ENCODE measurements around the gene CRABP2.

The CRABP2 gene

DNA sequence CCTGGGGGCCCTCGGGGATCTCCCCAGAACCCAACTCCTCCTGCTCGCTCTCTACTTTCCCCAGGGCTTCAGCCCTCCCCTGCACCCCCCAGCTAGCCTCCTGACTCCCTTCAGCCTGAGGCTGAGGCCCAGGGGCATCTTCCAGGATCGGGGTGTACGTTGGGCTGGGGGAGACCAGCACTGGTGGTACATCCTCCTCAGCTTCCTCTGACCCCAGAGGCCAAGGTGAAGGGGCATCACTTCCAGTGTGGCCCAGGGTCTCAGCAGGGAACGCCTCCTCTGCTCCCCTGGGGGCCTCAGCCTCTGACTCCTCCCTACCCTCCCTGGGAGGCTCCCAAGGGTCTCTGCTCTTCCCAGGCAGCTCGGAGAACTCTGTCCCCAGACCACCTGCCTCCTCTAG lies 35.0 kb downstream of the CRABP2 start:
- DNase-seq (ENCODE audit: low read depth, low spot score): no peak

DNA sequence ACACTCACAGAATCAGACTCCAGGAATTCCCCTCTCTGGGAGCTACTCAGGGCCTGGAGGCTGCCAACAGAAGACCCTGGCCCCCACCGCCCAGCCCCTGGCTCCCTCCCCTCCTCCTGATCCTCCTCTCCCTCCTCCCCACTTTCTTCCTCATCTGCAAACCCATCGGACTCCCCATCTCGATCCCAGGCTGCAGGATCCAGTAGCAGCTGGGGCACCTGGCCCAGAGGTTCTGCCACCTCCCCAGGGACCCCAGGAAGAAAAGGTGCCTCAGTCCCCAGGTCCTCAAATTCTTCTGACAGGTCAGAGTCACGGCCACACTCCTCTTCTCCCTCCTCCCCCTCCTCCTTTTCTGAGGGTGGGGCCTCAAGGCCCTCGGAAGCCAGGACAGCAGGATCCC lies 35.6 kb downstream of the CRABP2 start:
- DNase-seq (ENCODE audit: low read depth, low spot score): no peak

DNA sequence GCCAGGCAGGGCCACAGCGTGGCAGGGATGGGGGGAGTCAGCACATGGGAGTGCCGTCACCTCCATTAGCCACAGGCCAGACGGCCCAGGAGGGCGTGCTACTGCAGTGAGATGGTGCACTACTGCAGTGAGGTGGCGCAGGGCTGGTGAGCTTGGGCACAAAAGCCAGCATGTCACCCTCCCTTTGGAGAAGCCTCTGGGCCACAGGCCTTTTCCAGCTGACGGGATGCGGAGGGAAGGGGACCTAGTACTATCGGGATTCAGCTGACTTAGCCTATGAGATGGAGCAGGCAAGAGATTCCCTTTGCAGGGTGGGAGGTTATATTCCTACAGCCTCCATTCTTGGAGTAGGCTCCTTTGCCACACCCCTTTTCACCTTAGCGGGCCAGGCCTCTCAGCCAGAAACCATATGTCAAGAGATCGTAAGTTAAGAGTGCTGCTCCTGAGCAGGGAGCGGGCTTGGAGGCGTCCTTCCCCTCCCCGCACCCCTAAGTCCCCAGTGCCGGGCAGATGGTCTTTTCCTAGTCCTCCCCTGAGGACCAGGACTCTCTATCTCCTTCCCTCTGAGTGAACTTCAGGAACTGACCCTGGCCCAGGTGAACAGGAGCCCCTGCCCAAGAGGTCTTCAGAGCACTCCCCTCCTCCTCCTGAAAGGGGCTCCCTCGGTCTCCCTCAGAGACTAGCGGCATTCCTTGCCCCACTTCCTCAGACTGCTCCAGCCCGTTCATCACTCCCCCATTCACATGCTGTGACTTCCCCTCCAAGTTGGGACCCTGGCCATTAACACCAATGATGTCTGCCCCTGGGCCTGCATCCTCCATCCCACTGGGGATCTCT lies 36.4 kb downstream of the CRABP2 start:
- DNase-seq (ENCODE audit: low read depth, low spot score): peak; percentile 91

DNA sequence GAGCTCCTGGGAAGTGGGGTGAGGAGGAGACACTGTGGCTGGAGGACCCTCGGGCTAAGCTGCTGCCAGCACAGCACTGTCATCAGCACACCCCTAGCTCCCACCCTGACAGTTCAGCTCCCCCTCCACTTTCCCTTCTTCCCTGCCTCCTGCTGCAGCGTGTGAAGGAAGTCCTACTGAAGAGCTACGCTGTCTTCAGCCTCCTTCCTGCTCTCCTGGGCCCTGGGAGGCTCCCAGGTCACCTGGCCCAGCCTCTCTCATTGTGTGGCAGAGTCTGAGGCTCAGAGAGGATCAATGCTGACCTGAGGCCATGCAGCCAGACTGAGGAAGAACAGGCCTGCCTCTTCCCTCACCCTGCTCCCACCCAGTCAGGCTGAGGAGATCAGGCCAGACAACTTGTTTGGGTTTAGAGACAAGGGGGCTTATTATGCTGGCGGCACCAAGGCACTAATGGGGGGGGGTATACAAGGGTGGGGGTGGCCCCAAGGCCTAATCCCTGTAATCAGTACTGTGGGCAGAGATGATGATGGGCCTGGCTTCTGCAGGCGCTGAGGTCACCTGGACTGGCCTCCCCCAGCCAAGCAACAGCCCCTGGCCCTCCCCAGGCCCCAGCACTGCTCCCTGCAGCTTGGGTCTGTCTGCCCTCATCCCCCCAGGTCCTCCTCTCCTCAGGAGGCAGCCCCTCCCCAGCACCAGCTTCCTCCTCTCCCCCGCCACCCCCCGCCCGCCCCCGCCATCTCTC lies 37.2 kb downstream of the CRABP2 start:
- DNase-seq (ENCODE audit: low read depth, low spot score): peak; percentile 95

DNA sequence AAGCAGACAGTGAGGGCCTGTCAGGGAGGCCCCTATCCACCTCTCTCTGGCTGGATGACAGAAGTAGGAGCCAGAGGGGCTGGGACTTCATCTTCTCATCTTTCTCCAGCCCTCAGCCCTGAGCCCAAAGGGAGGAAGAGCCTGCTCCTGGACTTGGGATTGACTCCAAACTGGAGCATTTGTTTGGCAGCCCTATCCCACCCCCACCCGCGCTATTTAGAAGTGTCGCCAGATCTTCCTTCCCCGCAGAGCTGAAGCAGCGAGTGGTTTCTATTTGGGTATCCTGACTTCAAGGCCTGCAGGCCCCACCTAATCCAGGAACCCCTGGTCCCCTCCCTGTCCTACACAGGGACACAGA lies 37.8 kb downstream of the CRABP2 start:
- DNase-seq (ENCODE audit: low read depth, low spot score): no peak

DNA sequence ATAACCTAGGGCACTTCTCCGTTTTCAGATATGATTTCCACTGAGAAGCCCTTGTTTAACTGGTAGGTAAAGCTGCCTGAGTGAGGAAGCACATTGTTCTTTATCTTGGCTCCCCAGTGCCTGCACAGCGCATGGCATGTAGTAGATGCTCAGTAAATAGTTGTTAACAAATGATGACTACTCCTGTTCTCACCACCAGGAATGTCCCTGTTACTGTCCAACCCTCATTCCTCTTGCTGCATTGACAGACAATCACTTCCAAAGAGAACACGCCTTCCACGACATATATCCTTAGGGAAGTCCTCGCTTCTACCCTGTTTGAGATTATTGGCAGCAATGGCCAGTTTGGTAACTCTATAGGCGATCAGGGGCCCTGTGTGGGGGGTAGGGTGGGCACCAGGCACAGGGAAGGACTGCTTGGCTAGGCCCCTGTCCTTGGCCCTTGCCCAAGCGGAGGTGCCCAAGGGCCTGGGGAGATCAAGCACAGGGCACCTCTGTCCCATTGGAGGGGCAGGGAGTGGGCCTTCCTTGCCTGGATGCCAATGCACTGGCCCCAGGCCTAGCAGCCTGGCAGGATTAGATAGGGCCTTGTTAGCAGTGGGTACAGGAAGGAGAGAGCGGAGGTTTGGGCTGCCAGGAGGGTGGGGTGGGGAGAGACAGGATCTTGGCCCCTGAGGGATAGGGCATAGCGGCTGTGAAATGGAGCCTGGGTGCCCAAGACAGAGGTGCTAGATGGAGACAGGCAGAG lies 38.3 kb downstream of the CRABP2 start:
- peak; percentile 23 for DNase-seq (ENCODE audit: low read depth, low spot score)

DNA sequence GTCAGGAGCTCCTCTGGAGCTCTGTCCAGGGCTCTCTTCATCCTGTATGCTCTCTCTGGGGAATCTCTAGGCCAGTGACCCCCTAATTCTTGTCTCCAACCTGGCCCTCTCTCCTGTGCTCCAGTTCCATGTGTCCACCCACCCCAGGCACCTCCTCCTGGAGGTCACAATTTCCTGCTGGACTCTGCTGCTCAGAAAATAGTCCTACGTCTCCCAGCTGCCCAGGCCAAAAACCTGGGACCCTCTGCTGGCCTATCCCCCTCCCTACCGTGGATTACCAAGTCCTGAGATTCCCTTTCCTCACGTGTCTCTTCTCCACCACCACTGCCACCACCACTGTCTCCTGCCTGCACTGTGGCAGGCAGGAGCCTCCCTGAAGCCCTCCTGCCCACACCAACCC lies 39.8 kb downstream of the CRABP2 start:
- DNase-seq (ENCODE audit: low read depth, low spot score): no peak

DNA sequence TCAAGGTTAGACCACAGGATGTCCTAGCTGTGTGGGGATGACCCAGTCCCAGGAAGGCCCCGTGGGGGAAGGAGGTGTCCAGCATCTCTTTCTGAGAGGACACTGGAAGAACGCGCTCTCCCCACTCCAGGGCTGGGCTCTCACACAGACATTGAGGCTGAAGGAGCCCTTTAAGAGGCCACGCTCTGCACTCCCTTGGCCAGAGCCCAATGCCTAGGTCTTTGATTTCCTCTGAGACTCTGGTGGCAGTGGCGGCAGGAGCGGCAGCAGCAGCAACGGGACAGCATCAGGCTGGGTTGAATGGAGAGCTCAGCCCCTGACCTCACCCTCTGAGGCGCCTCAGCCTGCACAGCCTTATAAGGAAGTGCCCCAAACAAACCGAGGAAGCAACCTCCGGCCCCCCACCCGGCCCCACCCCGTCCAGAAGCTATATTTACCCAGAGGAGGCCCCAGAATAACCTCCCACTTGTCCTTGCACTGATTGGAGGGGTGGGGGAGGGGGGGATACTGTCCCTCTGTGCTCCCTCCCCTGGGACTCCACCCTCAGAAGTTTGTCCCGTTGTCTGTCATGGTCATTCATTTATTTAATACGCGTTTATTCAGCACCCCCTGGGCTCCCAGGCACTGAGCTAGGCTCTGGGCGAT lies 40.5 kb downstream of the CRABP2 start:
- DNase-seq (ENCODE audit: low read depth, low spot score): peak; percentile 74

DNA sequence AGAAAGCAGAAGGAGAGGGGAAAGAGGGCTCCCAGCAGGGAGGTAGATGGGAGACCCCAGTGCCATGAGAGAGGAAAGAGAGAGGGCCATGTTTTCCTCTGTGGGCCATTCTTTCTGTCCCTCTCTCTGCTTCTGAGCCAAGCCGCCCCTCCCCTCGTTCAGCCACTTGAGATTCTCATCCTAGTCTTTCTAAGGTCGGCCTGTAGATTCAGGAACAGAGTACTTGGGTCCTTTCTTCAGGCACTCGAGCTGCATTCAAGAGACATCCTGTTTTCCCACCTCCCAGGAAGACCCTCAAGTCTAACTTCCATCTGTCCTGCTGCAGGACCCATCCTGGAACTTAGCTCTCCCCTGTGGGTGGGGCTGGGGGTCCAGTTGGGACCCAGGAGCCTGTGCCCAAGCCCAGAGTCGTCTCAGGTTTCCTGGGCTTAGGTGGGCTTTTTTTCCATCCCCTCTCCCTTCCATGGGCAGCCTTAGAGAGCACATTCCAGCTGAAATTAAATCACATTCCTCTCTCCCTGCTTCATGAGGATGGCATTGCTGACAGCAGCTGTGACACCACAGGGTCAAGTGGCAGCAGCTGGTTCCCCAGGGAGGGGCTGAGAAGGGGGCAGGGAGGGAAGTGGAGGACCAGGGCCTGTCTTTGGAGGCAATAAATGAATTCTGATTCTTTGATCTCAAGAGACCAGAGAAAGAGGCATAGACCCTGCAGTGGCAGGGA lies 41.2 kb downstream of the CRABP2 start:
- peak; percentile 63 for DNase-seq (ENCODE audit: low read depth, low spot score)

DNA sequence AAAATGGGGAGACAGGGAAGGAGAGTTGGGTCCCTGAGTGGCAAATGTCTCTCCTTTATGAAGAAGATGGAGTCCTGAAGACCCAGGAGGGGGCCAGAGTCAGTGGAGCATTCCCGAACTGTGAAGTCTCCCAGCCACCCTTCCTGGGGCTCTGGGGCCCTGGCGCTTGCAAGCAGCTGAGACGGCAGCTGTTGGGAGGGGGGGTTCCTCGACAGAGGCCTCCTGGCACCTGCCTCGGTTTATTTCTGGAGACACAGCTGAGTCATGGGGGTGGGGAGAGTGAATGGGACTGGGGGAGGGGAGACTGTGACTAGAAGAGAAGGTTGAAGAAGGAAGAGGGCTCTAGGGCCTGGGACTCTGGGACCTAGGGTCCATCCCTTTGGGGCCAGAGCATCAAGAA lies 42.2 kb downstream of the CRABP2 start:
- peak; percentile 33 for DNase-seq (ENCODE audit: low read depth, low spot score)

DNA sequence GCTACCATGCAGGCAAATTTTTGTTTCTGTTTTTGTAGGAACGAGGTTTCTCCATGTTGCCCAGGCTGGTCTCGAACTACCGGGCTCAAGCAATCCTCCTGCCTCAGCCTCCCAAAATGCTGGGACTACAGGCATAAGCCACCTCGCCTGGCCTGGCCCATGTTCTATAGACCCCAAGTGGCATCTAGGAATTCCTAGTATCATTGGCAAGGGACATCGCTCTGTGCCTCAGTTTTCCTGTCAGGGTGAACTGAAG lies 42.7 kb downstream of the CRABP2 start:
- no peak for DNase-seq (ENCODE audit: low read depth, low spot score)

DNA sequence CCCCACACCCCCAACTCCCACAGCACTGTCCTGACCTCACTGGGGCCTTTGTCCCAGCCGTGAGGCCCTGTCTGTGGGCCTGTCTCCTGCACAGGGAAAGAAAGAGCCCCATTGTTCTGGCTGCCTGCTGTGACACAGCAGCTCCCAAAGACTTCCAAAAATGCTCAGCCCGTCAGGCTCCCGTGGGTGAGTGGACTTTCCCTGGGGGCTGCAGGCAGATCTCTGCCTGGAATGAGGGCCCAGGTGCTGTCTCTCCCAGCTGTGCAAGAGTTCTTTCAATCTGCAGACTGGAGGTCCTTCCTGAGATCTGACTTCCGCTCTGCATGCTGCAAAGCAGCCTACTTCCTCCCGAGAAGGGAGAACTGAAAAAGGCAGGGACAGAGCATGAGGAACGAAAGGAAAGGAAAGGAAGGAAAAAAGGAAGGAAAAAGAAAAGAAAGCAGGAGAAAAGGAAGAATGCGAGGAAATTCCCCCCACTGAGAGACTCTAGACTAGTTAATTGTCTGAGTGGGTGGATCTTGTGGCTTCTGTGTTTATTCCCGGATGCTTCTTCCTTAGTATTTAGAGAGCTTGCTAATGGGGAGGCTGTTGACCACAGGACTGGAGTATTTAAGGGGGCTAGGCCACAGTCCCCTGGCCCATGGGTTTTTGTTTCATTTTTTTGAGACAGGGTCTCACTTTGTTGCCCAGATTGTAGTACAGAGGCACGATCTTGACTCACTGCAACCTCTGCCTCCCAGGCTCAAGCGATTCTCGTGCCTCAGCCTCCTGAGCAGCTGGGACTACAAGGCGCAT lies 43.2 kb downstream of the CRABP2 start:
- DNase-seq (ENCODE audit: low read depth, low spot score): peak; percentile 24

DNA sequence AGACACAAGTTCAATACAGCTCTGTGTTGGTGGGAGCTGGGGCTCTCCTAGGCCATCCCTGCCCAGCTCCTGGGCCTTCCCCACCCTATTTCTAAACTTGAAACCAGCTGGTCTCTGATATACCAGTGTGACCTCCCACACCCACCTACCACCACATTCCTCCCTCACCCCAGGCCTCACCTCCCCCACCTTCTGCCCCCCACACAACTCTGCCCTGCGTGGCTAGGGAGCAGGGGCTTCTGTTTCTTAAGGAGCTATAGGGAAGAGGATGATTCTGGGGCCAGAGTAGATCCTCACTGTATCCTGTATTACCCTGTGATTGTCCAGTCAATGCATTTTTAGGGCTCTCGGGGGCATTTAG lies 44.7 kb downstream of the CRABP2 start:
- no peak for DNase-seq (ENCODE audit: low read depth, low spot score)

DNA sequence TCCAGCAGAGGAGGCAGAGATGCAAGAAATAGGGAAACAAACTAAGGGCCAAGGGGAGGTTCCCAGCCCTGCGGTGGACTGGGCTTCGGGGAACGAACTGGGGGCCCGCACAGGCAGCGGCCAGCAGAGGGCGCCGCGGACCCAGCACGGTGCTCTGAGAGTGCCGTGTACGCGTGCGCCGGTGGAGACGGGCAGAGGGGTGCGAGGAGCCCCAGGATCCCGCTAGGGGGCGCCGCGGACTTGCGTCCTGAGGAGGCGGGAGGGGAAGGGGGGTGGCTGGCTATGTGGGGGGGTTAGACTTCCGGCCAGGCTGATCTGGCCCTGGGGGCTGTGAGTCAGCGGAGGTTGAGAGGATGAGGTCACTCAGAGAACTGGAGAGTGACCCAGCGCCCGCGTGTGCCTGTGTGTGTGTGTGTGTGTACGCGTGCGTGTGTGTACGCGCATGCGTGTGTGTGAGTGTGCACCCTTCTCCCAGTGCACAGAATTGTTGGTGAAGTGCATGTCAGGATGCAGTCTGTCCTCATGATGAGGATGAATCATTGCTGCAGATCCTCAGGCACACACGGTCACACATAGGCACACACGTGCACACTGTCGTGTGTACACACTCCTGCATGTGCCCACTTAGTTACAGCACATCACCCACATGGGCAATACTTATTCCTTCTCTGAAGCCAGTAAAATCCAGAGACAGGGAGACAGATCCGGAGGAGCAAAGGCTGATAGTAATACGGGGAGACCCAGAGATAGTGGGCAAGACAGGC lies 45.2 kb downstream of the CRABP2 start:
- DNase-seq (ENCODE audit: low read depth, low spot score): peak; percentile 99

DNA sequence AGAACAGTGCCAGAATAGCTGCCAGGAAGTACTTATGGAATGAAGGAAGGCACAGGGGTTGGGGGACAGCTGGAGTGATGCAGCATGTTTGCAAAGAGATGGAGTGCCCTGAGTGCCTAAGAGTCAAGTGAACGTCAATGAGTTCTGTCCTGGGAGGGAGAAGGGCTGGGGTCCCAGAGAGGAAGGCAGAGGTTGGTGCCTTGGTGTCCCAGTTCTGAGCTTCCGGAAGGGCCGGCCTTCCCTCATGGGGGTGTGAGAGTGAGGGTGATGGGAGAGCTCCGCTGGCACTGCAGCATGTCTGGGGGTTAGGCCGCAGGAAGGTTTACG lies 45.8 kb downstream of the CRABP2 start:
- no peak for DNase-seq (ENCODE audit: low read depth, low spot score)

DNA sequence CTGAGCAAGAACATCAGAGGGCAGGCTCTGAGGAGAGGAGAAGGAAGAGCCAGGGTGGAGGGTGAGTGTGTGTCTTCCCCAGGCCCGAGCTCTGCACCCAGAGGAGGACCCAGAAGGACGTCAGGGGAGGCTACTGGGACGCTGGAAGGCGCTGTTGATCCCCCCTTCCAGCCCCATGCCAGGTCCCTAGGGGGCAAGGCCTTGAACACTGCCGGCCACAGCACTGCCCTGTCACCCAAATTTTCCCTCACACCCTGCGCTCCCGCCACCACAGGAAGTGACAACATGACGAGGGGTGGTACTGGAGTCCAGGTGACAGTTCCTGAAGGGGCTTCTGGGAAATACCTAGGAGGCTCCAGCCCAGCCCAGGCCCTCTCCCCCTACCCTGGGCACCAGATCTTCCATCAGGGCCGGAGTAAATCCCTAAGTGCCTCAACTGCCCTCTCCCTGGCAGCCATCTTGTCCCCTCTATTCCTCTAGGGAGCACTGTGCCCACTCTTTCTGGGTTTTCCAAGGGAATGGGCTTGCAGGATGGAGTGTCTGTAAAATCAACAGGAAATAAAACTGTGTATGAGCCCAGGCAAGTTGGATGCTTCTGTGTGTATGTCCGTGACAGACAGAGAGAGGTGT lies 46.3 kb downstream of the CRABP2 start:
- DNase-seq (ENCODE audit: low read depth, low spot score): no peak

DNA sequence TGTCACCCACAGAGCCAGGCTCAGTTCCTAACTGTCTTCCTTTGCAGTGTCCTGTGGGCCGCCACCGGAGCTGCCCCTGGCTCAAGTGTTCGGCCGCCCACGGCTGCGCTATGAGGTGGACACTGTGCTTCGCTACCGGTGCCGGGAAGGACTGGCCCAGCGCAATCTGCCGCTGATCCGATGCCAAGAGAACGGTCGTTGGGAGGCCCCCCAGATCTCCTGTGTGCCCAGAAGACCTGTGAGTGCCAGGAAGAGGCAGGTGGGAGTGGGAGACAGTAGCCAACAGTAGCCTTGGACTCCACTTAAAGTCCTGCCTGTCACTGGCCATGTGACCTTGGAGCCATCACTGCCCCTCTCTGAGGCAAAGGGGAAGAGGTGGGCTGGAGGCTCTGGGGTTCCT lies 46.9 kb downstream of the CRABP2 start:
- no peak for DNase-seq (ENCODE audit: low read depth, low spot score)

DNA sequence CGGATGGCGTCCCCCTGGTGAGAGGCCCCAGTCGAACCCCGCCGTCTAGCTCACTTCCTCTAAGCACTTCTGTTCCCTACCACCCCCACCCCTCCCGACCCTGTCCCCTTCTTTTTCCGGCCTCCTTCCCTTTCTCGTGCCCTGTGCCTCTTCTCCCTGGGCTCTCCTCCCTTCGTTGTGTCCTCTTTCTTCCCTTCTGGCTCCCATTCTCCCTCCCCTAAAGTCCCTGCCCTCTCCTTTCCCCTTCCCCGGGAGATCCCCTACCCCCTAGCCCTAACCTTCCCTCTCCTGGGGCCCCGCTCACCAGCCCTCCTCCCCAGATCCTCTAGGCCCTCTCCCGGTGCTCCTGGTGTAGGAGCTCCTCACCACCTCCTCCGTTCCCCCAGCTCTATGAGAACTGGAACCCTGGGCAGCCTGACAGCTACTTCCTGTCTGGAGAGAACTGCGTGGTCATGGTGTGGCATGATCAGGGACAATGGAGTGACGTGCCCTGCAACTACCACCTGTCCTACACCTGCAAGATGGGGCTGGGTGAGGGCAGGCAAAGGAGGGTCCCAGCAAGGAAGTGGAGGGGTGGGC lies 47.6 kb downstream of the CRABP2 start:
- DNase-seq (ENCODE audit: low read depth, low spot score): no peak

Measured in ELF-1 (cell line).